OCI-LY7 (cell line): Measurements from ENCODE around the gene UCN. TPM values are rescaled to one million over a fixed set of nuclear protein-coding genes. Genes with fewer than 3 reads are reported as not detected.

Source experiments
- BruUV-seq: library from RNA; stranded (reverse); fragments of 400-500 nt; replicated peaks from 2 replicates; lab custom pipeline; 2021; lab: Mats Ljungman, UMichigan
- CTCF ChIA-PET: fragments of 300-600 bp; sonication (Branson Sonifier 250); formaldehyde crosslinking; loops from one replicate; lab custom pipeline; 2022; ENCODE audit warnings: antibody characterized with exemption; ENCODE audit not compliant: unreplicated experiment; lab: Charles Lee
- POLR2A ChIA-PET: fragments of 300-600 bp; sonication (Branson Sonifier 250); formaldehyde crosslinking; loops from one replicate; lab custom pipeline; 2022; ENCODE audit warnings: antibody characterized with exemption; lab: Charles Lee
- DNase-seq: peaks from one replicate; pipeline ENCODE4 v3.0.0-alpha.2; 2015; ENCODE audit warnings: low spot score
- H2AFZ ChIP-seq: fragments of 200-600 bp; sonication (generic), shearing (Covaris generic); 2 replicates; pipeline ENCODE4 v1.6.1; 2014; ENCODE audit warnings: mild to moderate bottlenecking, antibody characterized with exemption, low read length, moderate library complexity
- H3K27ac ChIP-seq: fragments of 200-600 bp; sonication (generic); 2 replicates; pipeline ENCODE4 v1.5.1; 2014; ENCODE audit warnings: mixed run types, low read depth, mild to moderate bottlenecking, moderate library complexity, low read length, inconsistent platforms; ENCODE audit not compliant: poor library complexity, severe bottlenecking
- H3K36me3 ChIP-seq: fragments of 200-600 bp; sonication (generic); 2 replicates; pipeline ENCODE4 v1.6.1; 2014; ENCODE audit warnings: mild to moderate bottlenecking, antibody characterized with exemption, low read length, moderate library complexity, mixed read lengths; ENCODE audit not compliant: insufficient read depth
- H3K4me1 ChIP-seq: fragments of 200-600 bp; sonication (generic); 2 replicates; pipeline ENCODE4 v1.5.1; 2014; ENCODE audit warnings: mild to moderate bottlenecking, low read length; ENCODE audit not compliant: insufficient read depth, poor library complexity, severe bottlenecking
- H3K4me2 ChIP-seq: fragments of 200-600 bp; sonication (generic); 2 replicates; pipeline ENCODE4 v1.6.1; 2014; ENCODE audit warnings: mild to moderate bottlenecking, low read length
- H3K4me3 ChIP-seq: fragments of 200-600 bp; sonication (generic); 2 replicates; pipeline ENCODE4 v1.5.1; 2014; ENCODE audit warnings: mild to moderate bottlenecking, low read depth, low read length; ENCODE audit not compliant: poor library complexity, severe bottlenecking
- H3K79me2 ChIP-seq: fragments of 200-600 bp; sonication (generic); 2 replicates; pipeline ENCODE4 v1.6.1; 2016; ENCODE audit warnings: low read depth, mild to moderate bottlenecking, low read length, moderate library complexity, mixed read lengths; ENCODE audit not compliant: insufficient read depth
- H3K9me2 ChIP-seq: fragments of 200-600 bp; sonication (generic); 2 replicates; pipeline ENCODE4 v1.6.1; 2016; ENCODE audit warnings: mild to moderate bottlenecking, low read length, mixed read lengths; ENCODE audit not compliant: insufficient read depth
- H3K9me3 ChIP-seq: fragments of 200-600 bp; sonication (generic); 2 replicates; pipeline ENCODE4 v1.6.1; 2014; ENCODE audit warnings: mild to moderate bottlenecking, mixed run types, low read length, mixed read lengths
- H4K20me1 ChIP-seq: fragments of 200-600 bp; sonication (generic); 2 replicates; pipeline ENCODE4 v1.6.1; 2014; ENCODE audit warnings: mild to moderate bottlenecking, antibody characterized with exemption, low read length, moderate library complexity, mixed read lengths; ENCODE audit not compliant: insufficient read depth
- EZH2phosphoT487 ChIP-seq: fragments of 200-600 bp; sonication (generic); IDR thresholded peaks from 2 replicates; pipeline ENCODE4 v1.6.1; 2018; ENCODE audit warnings: low read depth, borderline replicate concordance, mild to moderate bottlenecking, mixed run types, antibody characterized with exemption, low read length, moderate library complexity, mixed read lengths
- intact Hi-C: fragments of 100-400 bp; cut with micrococcal nuclease; formaldehyde crosslinking; loops from one replicate; pipeline ENCODE4 v1.10.0; 2022; ENCODE audit not compliant: unreplicated experiment
- total RNA-seq, 2 experiments: library from RNA; depleted of rRNA in 1 of 2; stranded (reverse); fragments of >200 nt in 1 of 2; shearing (Covaris generic) in 1 of 2; gene quantifications; 2 replicates each; pipeline ENCODE4 v1.2.3, GENCODE V29; 2014 to 2022
- TF ChIP-seq, protein P1 (sequence below): fragments of 200-600 bp; sonication (generic); conservative IDR thresholded peaks from 2 replicates; pipeline ENCODE4 v1.5.1; 2014; ENCODE audit warnings: mild to moderate bottlenecking, antibody characterized with exemption, low read length, moderate library complexity, mixed read lengths

The UCN gene
- total RNA-seq, 2 experiments from 2014 or later: 6.4 to 7.2 TPM

DNA sequence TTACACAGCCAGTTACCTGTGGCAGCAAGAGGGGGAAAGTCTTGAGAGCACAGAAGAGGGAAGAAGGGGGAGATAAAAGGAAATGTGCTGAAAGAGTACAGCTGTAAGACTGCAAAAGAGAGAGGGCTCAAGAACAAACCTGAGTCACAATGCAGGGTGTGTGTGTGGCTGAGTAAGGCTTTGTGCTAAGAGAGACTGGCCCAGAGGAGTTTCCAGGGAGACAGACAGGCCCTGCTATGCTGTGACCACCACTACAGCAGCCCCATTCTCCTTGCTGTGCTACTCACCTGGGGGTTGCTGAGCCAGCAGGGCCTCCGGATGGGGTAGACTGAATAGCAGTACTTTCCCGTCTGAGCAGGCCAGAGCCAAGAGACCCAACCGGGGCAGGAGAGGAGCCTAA, 27.1 kb upstream of the UCN start:
- H3K79me2 ChIP-seq: no peaks in the 10 kb centered on the region
- BruUV-seq: no TSS peak
- no peak overlapping the region for H3K4me2 ChIP-seq
- no peak overlapping the region for H3K27ac ChIP-seq
- peaks cover 91% of the 10 kb centered on the region for H3K36me3 ChIP-seq
- TF ChIP-seq EZH2phosphoT487: no peak
- TF ChIP-seq, protein P1, sequence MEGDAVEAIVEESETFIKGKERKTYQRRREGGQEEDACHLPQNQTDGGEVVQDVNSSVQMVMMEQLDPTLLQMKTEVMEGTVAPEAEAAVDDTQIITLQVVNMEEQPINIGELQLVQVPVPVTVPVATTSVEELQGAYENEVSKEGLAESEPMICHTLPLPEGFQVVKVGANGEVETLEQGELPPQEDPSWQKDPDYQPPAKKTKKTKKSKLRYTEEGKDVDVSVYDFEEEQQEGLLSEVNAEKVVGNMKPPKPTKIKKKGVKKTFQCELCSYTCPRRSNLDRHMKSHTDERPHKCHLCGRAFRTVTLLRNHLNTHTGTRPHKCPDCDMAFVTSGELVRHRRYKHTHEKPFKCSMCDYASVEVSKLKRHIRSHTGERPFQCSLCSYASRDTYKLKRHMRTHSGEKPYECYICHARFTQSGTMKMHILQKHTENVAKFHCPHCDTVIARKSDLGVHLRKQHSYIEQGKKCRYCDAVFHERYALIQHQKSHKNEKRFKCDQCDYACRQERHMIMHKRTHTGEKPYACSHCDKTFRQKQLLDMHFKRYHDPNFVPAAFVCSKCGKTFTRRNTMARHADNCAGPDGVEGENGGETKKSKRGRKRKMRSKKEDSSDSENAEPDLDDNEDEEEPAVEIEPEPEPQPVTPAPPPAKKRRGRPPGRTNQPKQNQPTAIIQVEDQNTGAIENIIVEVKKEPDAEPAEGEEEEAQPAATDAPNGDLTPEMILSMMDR: no peak
- no peaks in the 10 kb centered on the region for H3K9me3 ChIP-seq
- no peaks in the 10 kb centered on the region for H4K20me1 ChIP-seq
- ChIA-PET CTCF (no interaction called here), POLR2A (interaction anchor here (0.5 kb wide), 1 partner anchor 19 kb away, joined by 3 read pairs; no protein-coding TSS in a partner anchor)
- no peak overlapping the region for H2AFZ ChIP-seq
- H3K9me2 ChIP-seq: no peaks in the 10 kb centered on the region
- DNase-seq: no peak
- intact Hi-C loops: no loop called here
- H3K4me1 ChIP-seq: no peaks in the 10 kb centered on the region
- no peak overlapping the region for H3K4me3 ChIP-seq

DNA sequence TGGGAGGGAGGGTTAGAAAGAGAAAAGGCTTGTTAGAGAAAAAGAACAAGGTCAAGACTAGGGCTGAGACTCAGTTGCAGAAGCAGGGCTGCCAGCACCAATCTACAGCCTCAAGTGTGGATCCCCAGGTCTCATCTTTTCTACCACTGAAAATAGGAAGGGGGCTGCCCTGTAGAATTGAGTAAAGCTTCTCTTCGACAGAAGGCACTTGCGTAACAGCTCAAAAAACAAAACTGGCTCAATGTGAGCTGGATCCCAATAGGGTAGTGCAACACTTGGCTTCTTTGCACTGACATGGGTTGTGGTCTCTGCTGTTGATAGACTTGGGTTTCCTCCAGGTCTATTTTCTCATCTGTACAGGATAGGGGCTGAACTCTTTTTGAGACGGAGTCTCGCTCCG, 16.5 kb upstream of the UCN start:
- H2AFZ ChIP-seq: no peak overlapping the region
- peaks cover 41% of the 10 kb centered on the region for H3K36me3 ChIP-seq
- H3K4me1 ChIP-seq: peaks cover 16% of the 10 kb centered on the region
- H4K20me1 ChIP-seq: no peaks in the 10 kb centered on the region
- no peak for DNase-seq
- H3K27ac ChIP-seq: no peak overlapping the region
- ChIA-PET CTCF (no interaction called here), POLR2A (interaction anchor here (1.9 kb wide), 1 partner anchor 22 kb away, joined by 4 read pairs; no protein-coding TSS in a partner anchor)
- BruUV-seq: no TSS peak
- H3K79me2 ChIP-seq: peaks cover 24% of the 10 kb centered on the region; the same call in 1 of the 2 replicates
- no peaks in the 10 kb centered on the region for H3K9me2 ChIP-seq
- no peaks in the 10 kb centered on the region for H3K9me3 ChIP-seq
- TF ChIP-seq, protein P1: no peak
- no peak for TF ChIP-seq EZH2phosphoT487
- no peak overlapping the region for H3K4me3 ChIP-seq
- intact Hi-C loops: loop anchor here (5.0 kb wide), 1 partner anchor 33 kb away; the partner anchor contains the start of gene GTF3C2
- no peak overlapping the region for H3K4me2 ChIP-seq
